Liver (tissue), 9 donors: ENCODE data around the gene WIZ. TPM values are rescaled to one million over a fixed set of nuclear protein-coding genes. Genes with fewer than 3 reads are reported as not detected.

Source experiments
- DNase-seq: peaks from one replicate; pipeline ENCODE4 v3.0.0-alpha.2; 2017; ENCODE audit warnings: low spot score
- H3K27ac ChIP-seq, 2 donors: one replicate each; pipeline ENCODE4 v1.7.0; 2013; ENCODE audit warnings: inconsistent platforms in 2 of 2, low read length in 2 of 2, control low read depth in 1 of 2, low read depth in 1 of 2, mild to moderate bottlenecking in 1 of 2
- H3K27me3 ChIP-seq, 4 donors: one replicate each; pipeline versions ENCODE4 v1.6.1 to v1.7.0; 2013; ENCODE audit warnings: low read length in 3 of 4, inconsistent platforms in 1 of 4, mild to moderate bottlenecking in 1 of 4, moderate library complexity in 1 of 4; ENCODE audit not compliant: control insufficient read depth in 4 of 4, insufficient read depth in 4 of 4
- H3K36me3 ChIP-seq, 4 donors: one replicate each; pipeline versions ENCODE4 v1.6.1 to v1.7.0; 2013; ENCODE audit warnings: low read length in 3 of 4, mild to moderate bottlenecking in 3 of 4, low read depth in 1 of 4, moderate library complexity in 1 of 4; ENCODE audit not compliant: control insufficient read depth in 4 of 4, insufficient read depth in 3 of 4
- H3K4me1 ChIP-seq, 4 donors: one replicate each; pipeline versions ENCODE4 v1.6.1 to v1.7.0; 2013; ENCODE audit warnings: low read length in 3 of 4, mild to moderate bottlenecking in 3 of 4, moderate library complexity in 1 of 4; ENCODE audit not compliant: control insufficient read depth in 4 of 4, insufficient read depth in 4 of 4
- H3K4me3 ChIP-seq, 3 donors: one replicate each; pipeline versions ENCODE4 v1.6.1 to v1.7.0; 2013; ENCODE audit warnings: low read length in 3 of 3, control low read depth in 1 of 3, low read depth in 1 of 3, mild to moderate bottlenecking in 1 of 3
- H3K9ac ChIP-seq, 2 donors: one replicate each; pipeline ENCODE4 v1.7.0; 2013; ENCODE audit warnings: low read length in 2 of 2, mild to moderate bottlenecking in 2 of 2, moderate library complexity in 2 of 2, control low read depth in 1 of 2, low read depth in 1 of 2
- H3K9me3 ChIP-seq, 4 donors: one replicate each; pipeline versions ENCODE4 v1.6.1 to v1.7.0; 2013; ENCODE audit warnings: low read length in 3 of 4; ENCODE audit not compliant: control insufficient read depth in 4 of 4
- EGR1 ChIP-seq, 2 donors: IDR thresholded peaks; 2 replicates each; pipeline ENCODE4 v1.6.1; 2016 to 2018; ENCODE audit warnings: antibody characterized with exemption in 2 of 2, low read depth in 2 of 2
- FOXA1 ChIP-seq: IDR thresholded peaks from 2 replicates; pipeline ENCODE4 v1.6.1; 2016; ENCODE audit warnings: antibody characterized with exemption
- FOXA2 ChIP-seq: IDR thresholded peaks from 2 replicates; pipeline ENCODE4 v1.6.1; 2016; ENCODE audit warnings: antibody characterized with exemption
- GABPA ChIP-seq, 2 donors: IDR thresholded peaks in 1 of 2; conservative IDR thresholded peaks in 1 of 2; 2 replicates each; pipeline ENCODE4 v1.6.1; 2016; ENCODE audit warnings: antibody characterized with exemption in 2 of 2, mild to moderate bottlenecking in 1 of 2, moderate library complexity in 1 of 2
- HNF4A ChIP-seq, 2 donors: conservative IDR thresholded peaks; 2 replicates each; pipeline ENCODE4 v1.6.1; 2016; ENCODE audit warnings: antibody characterized with exemption in 2 of 2, mild to moderate bottlenecking in 2 of 2
- HNF4G ChIP-seq: IDR thresholded peaks from 2 replicates; pipeline ENCODE4 v1.6.1; 2016; ENCODE audit warnings: antibody characterized with exemption
- JUND ChIP-seq, 2 donors: IDR thresholded peaks; 2 replicates each; pipeline ENCODE4 v1.6.1; 2016; ENCODE audit warnings: antibody characterized with exemption in 2 of 2
- NR2F2 ChIP-seq: IDR thresholded peaks from 2 replicates; pipeline ENCODE4 v1.6.1; 2016; ENCODE audit warnings: antibody characterized with exemption
- RAD21 ChIP-seq, 2 donors: IDR thresholded peaks; 2 replicates each; pipeline ENCODE4 v1.6.1; 2016; ENCODE audit warnings: antibody characterized with exemption in 2 of 2, mild to moderate bottlenecking in 2 of 2
- RXRA ChIP-seq, 2 donors: IDR thresholded peaks; 2 replicates each; pipeline ENCODE4 v1.6.1; 2017 to 2018; ENCODE audit warnings: antibody characterized with exemption in 2 of 2, mild to moderate bottlenecking in 1 of 2
- SP1 ChIP-seq: IDR thresholded peaks from 2 replicates; pipeline ENCODE4 v1.6.1; 2018; ENCODE audit warnings: antibody characterized with exemption, mild to moderate bottlenecking
- TAF1 ChIP-seq: conservative IDR thresholded peaks from 2 replicates; pipeline ENCODE4 v1.6.1; 2016; ENCODE audit warnings: antibody characterized with exemption, mild to moderate bottlenecking
- YY1 ChIP-seq: IDR thresholded peaks from 2 replicates; pipeline ENCODE4 v1.6.1; 2016; ENCODE audit warnings: antibody characterized with exemption, mild to moderate bottlenecking
- WGBS: extraction: QIAGEN DNeasy Blood & Tissue Kit; methylation state at CpG from one replicate; pipeline ENCODE4 v1.1.7; 2013; 5-methylcytosine and 5-hydroxymethylcytosine counted together
- polyA plus RNA-seq, 2 donors: library from polyadenylated mRNA; stranded (reverse) in 1 of 2; unstranded in 1 of 2; fragments of 200-250 nt in 1 of 2; fragments of >200 nt in 1 of 2; fragmentation: Nextera tagmentation in 1 of 2; extraction: Ambion mirVana in 1 of 2; gene quantifications; one replicate each; pipeline versions ENCODE4 v1.2.1 to v1.2.3, GENCODE V29; 2013 to 2015
- total RNA-seq, 2 donors: library from RNA; depleted of rRNA; stranded (reverse); fragments of >200 nt; gene quantifications; one replicate each; pipeline ENCODE4 v1.2.3, GENCODE V29; 2014
- TF ChIP-seq, protein P1 (sequence below): fragments of 150-350 bp; IDR thresholded peaks from 2 replicates; pipeline ENCODE4 v1.5.1; 2017; ENCODE audit warnings: improper control_type of control experiment, low read depth, low read length; ENCODE audit not compliant: missing input control
- TF ChIP-seq, protein P2 (sequence below): IDR thresholded peaks from 2 replicates; pipeline ENCODE4 v1.6.1; 2016; ENCODE audit warnings: antibody characterized with exemption
- TF ChIP-seq, protein P3 (sequence below): IDR thresholded peaks from 2 replicates; pipeline ENCODE4 v1.6.1; 2016; ENCODE audit warnings: antibody characterized with exemption
- TF ChIP-seq, protein P4 (sequence below): IDR thresholded peaks from 2 replicates; pipeline ENCODE4 v1.6.1; 2016; ENCODE audit warnings: antibody characterized with exemption
- TF ChIP-seq, protein P5 (sequence below): IDR thresholded peaks from 2 replicates; pipeline ENCODE4 v1.6.1; 2016; ENCODE audit warnings: antibody characterized with exemption, mild to moderate bottlenecking
- donor health status: healthy.
- donor health status: healthy.
- donor health status: healthy.
- donor health status: healthy.
- donor health status: healthy.

The WIZ gene
- total and polyA plus RNA-seq, 4 donors: 3.8 to 12.7 (median 8.6) TPM

DNA sequence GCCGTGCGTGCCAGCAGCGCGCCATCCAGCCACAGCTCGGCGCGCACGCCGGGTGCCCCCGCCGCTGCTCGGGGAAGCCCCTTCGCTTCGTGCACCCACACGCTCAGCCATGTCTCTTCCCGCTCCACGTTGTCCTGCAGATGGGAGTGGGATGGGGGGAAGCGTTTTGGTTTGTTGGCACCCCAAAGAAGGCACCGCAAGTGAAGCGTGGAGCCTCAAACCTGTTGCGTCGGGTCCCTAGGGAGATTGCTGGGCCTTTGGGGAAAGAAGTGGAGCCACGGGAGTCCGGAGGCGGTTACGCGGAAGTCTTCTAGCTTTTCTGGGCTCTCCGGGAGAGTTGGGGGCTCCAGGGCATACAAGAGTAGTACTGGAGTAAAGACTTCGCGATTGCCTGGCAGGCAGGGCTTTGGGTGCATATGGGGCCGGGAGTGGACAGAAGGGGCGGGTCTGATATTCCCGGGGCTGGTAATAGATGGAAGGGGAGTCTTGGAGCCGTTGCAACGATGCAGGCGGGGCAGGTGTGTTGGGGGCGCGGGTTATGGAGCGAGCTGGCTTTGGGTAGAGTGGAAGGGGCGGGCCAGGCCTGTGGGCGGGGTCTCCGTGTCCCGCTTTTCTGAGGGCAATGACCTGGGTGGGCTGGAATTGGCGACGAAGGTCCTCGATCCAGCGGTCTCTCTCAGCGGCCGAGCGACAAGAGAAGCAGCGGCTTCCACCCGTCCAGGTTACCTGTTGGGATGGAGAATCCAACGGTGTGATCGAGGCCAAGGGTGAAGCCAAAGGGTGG is 8.1 kb upstream of the WIZ start:
- no peaks in the 10 kb centered on the region for H3K36me3 ChIP-seq
- 28% methylated on average over 54 of the region's 54 CpGs for WGBS
- H3K4me3 ChIP-seq: peak overlapping the region in 1 of 3 donors; percentile 31
- TF ChIP-seq RAD21 (IDR thresholded peaks at IDR 0.05) (no peak), NR2F2 (no peak), TAF1 (no peak), EGR1 (IDR thresholded peaks at IDR 0.05; ENCODE audit: low read depth in 2 of 2) (no peak), GABPA (IDR thresholded peaks at IDR 0.05 in 1 of 2, conservative IDR thresholded peaks at IDR 0.05 in 1 of 2) (no peak), RXRA (IDR thresholded peaks at IDR 0.05) (no peak), JUND (IDR thresholded peaks at IDR 0.05) (no peak), YY1 (no peak), FOXA1 (no peak), SP1 (no peak), HNF4G (no peak), FOXA2 (no peak), HNF4A (conservative IDR thresholded peaks at IDR 0.05) (no peak)
- TF ChIP-seq, protein P1, sequence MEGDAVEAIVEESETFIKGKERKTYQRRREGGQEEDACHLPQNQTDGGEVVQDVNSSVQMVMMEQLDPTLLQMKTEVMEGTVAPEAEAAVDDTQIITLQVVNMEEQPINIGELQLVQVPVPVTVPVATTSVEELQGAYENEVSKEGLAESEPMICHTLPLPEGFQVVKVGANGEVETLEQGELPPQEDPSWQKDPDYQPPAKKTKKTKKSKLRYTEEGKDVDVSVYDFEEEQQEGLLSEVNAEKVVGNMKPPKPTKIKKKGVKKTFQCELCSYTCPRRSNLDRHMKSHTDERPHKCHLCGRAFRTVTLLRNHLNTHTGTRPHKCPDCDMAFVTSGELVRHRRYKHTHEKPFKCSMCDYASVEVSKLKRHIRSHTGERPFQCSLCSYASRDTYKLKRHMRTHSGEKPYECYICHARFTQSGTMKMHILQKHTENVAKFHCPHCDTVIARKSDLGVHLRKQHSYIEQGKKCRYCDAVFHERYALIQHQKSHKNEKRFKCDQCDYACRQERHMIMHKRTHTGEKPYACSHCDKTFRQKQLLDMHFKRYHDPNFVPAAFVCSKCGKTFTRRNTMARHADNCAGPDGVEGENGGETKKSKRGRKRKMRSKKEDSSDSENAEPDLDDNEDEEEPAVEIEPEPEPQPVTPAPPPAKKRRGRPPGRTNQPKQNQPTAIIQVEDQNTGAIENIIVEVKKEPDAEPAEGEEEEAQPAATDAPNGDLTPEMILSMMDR: no peak
- TF ChIP-seq, protein P2, sequence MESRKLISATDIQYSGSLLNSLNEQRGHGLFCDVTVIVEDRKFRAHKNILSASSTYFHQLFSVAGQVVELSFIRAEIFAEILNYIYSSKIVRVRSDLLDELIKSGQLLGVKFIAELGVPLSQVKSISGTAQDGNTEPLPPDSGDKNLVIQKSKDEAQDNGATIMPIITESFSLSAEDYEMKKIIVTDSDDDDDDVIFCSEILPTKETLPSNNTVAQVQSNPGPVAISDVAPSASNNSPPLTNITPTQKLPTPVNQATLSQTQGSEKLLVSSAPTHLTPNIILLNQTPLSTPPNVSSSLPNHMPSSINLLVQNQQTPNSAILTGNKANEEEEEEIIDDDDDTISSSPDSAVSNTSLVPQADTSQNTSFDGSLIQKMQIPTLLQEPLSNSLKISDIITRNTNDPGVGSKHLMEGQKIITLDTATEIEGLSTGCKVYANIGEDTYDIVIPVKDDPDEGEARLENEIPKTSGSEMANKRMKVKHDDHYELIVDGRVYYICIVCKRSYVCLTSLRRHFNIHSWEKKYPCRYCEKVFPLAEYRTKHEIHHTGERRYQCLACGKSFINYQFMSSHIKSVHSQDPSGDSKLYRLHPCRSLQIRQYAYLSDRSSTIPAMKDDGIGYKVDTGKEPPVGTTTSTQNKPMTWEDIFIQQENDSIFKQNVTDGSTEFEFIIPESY: no peak
- TF ChIP-seq, protein P3, sequence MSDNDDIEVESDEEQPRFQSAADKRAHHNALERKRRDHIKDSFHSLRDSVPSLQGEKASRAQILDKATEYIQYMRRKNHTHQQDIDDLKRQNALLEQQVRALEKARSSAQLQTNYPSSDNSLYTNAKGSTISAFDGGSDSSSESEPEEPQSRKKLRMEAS: no peak
- TF ChIP-seq, protein P4, sequence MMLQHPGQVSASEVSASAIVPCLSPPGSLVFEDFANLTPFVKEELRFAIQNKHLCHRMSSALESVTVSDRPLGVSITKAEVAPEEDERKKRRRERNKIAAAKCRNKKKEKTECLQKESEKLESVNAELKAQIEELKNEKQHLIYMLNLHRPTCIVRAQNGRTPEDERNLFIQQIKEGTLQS: no peak
- TF ChIP-seq, protein P5, sequence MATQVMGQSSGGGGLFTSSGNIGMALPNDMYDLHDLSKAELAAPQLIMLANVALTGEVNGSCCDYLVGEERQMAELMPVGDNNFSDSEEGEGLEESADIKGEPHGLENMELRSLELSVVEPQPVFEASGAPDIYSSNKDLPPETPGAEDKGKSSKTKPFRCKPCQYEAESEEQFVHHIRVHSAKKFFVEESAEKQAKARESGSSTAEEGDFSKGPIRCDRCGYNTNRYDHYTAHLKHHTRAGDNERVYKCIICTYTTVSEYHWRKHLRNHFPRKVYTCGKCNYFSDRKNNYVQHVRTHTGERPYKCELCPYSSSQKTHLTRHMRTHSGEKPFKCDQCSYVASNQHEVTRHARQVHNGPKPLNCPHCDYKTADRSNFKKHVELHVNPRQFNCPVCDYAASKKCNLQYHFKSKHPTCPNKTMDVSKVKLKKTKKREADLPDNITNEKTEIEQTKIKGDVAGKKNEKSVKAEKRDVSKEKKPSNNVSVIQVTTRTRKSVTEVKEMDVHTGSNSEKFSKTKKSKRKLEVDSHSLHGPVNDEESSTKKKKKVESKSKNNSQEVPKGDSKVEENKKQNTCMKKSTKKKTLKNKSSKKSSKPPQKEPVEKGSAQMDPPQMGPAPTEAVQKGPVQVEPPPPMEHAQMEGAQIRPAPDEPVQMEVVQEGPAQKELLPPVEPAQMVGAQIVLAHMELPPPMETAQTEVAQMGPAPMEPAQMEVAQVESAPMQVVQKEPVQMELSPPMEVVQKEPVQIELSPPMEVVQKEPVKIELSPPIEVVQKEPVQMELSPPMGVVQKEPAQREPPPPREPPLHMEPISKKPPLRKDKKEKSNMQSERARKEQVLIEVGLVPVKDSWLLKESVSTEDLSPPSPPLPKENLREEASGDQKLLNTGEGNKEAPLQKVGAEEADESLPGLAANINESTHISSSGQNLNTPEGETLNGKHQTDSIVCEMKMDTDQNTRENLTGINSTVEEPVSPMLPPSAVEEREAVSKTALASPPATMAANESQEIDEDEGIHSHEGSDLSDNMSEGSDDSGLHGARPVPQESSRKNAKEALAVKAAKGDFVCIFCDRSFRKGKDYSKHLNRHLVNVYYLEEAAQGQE: no peak
- H3K9ac ChIP-seq: no peak overlapping the region
- DNase-seq: no peak
- no peaks in the 10 kb centered on the region for H3K27me3 ChIP-seq
- peaks cover 12 to 35% (median 19%) of the 10 kb centered on the region in 4 donors for H3K4me1 ChIP-seq
- no peak overlapping the region for H3K27ac ChIP-seq
- no peaks in the 10 kb centered on the region for H3K9me3 ChIP-seq
